C4-2B (cell line): ENCODE results near the gene JMJD4.

Experiments used
- CTCF ChIP-seq: fragments of 450-650 bp; conservative IDR thresholded peaks from 2 replicates; pipeline ENCODE4 v1.5.1; 2017; ENCODE audit warnings: mild to moderate bottlenecking
- ZFX ChIP-seq: fragments of 450-650 bp; IDR thresholded peaks from 2 replicates; pipeline ENCODE4 v1.6.1; 2017

GRCh38 chr1:227744668-227745067 lies 9.6 kb upstream of the JMJD4 start:
- no peak for TF ChIP-seq CTCF
- no peak for TF ChIP-seq ZFX
